GM12891 (cell line): ENCODE measurements around the gene ZIK1.

Experiments
- PAX5 ChIP-seq: IDR thresholded peaks from 2 replicates; pipeline ENCODE4 v1.6.1; 2011; ENCODE audit warnings: low read length, moderate library complexity, mild to moderate bottlenecking; ENCODE audit not compliant: insufficient read depth, severe bottlenecking
- POLR2A ChIP-seq: IDR thresholded peaks from 2 replicates; pipeline ENCODE4 v1.6.1; 2011; ENCODE audit warnings: low read depth, low read length, control low read depth
- POLR2AphosphoS5 ChIP-seq: IDR thresholded peaks from 2 replicates; pipeline ENCODE4 v1.6.1; 2011; ENCODE audit warnings: low read depth, low read length, control low read depth
- POU2F2 ChIP-seq: IDR thresholded peaks from 2 replicates; pipeline ENCODE4 v1.6.1; 2011; ENCODE audit warnings: low read depth, mild to moderate bottlenecking, control low read depth, low read length, moderate library complexity
- SPI1 ChIP-seq: IDR thresholded peaks from 2 replicates; pipeline ENCODE4 v1.6.1; 2011; ENCODE audit warnings: low read depth, low read length, control low read depth
- TAF1 ChIP-seq: IDR thresholded peaks from 2 replicates; pipeline ENCODE4 v1.6.1; 2011; ENCODE audit warnings: low read depth, low read length, control low read depth

GRCh38 chr19:57587529-57587928 is 3.6 kb downstream of the ZIK1 start:
- TF ChIP-seq POLR2A (no peak), POLR2AphosphoS5 (no peak), SPI1 (no peak), TAF1 (no peak), PAX5 (no peak), POU2F2 (no peak)
